Hematopoietic multipotent progenitor cell treated with erythropoietin and hydrocortisone succinate and interleukin-3 and kit ligand, for 17 days (in vitro differentiated cells): Measurements from ENCODE around the gene TFAP2E.
"Not testable (repeated sequence)": the region's sequence is repeated elsewhere in the genome, so short reads cannot be mapped to it uniquely, and the experiment has no call there.

ENCODE experiments used
- DNase-seq: peaks from one replicate; pipeline ENCODE4 v3.0.0-alpha.2; 2015; ENCODE audit warnings: low spot score

The TFAP2E gene

GRCh38 chr1:35574125-35574654 is 1.1 kb downstream of the TFAP2E start:
- no peak for DNase-seq

- DNase-seq = no peak
Observed at GRCh38 chr1:35574655-35575415, 1.7 kb downstream of the TFAP2E start.

- no peak for DNase-seq
Observed at GRCh38 chr1:35575416-35575958, 2.4 kb downstream of the TFAP2E start.

- no peak for DNase-seq
Observed at GRCh38 chr1:35576061-35576765, 3.1 kb downstream of the TFAP2E start.

- DNase-seq = not testable (repeated sequence)
Observed at GRCh38 chr1:35576766-35577070, 3.6 kb downstream of the TFAP2E start.

- no peak for DNase-seq
Observed at GRCh38 chr1:35577071-35577998, 4.2 kb downstream of the TFAP2E start.

GRCh38 chr1:35580949-35581388 is 7.9 kb downstream of the TFAP2E start:
- no peak for DNase-seq

GRCh38 chr1:35581621-35582020 is 8.5 kb downstream of the TFAP2E start:
- not testable (repeated sequence) for DNase-seq

- no peak for DNase-seq
Observed at GRCh38 chr1:35585281-35585680, 12.2 kb downstream of the TFAP2E start.

GRCh38 chr1:35585805-35586204 is 12.7 kb downstream of the TFAP2E start:
- DNase-seq = not testable (repeated sequence)

- no peak for DNase-seq
Observed at GRCh38 chr1:35586808-35587207, 13.7 kb downstream of the TFAP2E start.

- DNase-seq = no peak
Observed at GRCh38 chr1:35587736-35588135, 14.6 kb downstream of the TFAP2E start.

- no peak for DNase-seq
Observed at GRCh38 chr1:35588197-35588910, 15.2 kb downstream of the TFAP2E start.

GRCh38 chr1:35589516-35590427 is 16.7 kb downstream of the TFAP2E start:
- no peak for DNase-seq

GRCh38 chr1:35590476-35591040 is 17.4 kb downstream of the TFAP2E start:
- no peak for DNase-seq

GRCh38 chr1:35591211-35591610 is 18.1 kb downstream of the TFAP2E start:
- DNase-seq = no peak

- DNase-seq = no peak
Observed at GRCh38 chr1:35592991-35593769, 20.1 kb downstream of the TFAP2E start.

- DNase-seq = no peak
Observed at GRCh38 chr1:35594005-35594760, 21.1 kb downstream of the TFAP2E start.
